HG02852 (cell line): ENCODE data around the gene MAP4K3.
A peak's percentile ranks its signal among the peaks of the same experiment; 100 is the strongest.

ENCODE experiments used
- ATAC-seq: cut with Tn5 transposase; IDR thresholded peaks from one replicate; pipeline ENCODE4 v1.9.1; 2021; ENCODE audit warnings: mild to moderate bottlenecking, moderate library complexity; ENCODE audit not compliant: unreplicated experiment

Gene MAP4K3

GRCh38 chr2:39436592-39437521 is at the start of gene MAP4K3:
MAP4K3 (minus strand) TSS chr2:39437285; CDS start chr2:39436987, 298 bp downstream.
- peak; percentile 74 for ATAC-seq

- ATAC-seq, result no peak
These were observed 49.0 kb upstream of the MAP4K3 start for GRCh38 chr2:39486071-39486470.

GRCh38 chr2:39484620-39485495 is 47.8 kb upstream of the MAP4K3 start:
- ATAC-seq, result no peak

DNA sequence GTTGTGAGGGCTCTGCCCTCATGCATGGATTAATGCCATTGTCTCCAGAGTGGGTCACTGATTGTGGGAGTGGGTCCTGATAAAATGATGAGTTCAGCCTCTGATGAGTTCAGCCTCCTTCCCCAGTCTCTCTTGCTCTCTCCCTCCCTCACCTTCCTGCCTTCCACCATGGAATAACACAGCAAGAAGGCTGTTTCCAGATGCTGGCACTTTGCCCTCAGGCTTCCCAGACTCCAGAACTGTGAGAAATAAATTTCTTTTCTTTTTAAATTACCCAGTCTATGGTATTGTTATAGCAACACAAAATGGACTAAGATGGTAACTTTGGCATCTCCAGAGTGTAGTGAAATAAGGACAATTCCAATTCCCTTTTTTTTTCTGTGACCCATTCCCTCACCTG is 47.1 kb upstream of the MAP4K3 start:
- ATAC-seq, result no peak

DNA sequence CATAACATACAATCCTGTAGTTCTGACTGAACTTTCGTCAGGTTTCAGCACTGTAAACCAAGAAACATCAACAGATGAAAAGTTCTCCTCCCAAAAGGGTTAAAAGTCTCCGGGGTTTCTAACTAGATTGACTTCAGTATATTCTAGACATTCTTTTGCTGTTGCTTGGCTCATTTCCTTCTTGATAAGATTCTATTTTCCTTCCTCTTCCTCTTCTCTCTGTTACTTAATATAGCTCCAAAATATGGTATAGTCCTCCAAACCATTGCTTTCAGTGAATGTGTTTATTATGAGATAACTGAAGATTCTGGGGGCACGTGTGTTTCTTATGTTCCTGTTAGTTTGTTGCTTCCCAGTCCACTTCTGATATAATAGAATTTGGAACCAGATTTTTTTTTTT is 46.4 kb upstream of the MAP4K3 start:
- no peak for ATAC-seq

DNA sequence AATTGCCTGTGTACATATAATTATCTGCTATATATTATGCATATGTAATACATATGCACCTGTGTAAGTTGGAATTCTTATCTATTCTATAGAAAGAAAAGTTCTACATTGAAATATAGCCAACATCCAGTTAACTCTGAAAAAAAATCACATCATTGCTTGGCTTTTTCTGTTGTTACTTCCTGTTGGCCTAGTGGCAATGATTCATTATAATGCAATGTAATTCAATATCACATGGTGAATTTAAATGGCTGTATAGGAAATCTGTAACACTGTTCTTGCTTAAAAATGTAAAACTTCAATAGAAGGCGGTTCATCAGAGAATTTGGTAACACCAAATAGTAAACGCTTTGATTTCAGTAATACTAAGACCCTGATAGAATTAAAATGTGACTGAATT is 44.5 kb upstream of the MAP4K3 start:
- ATAC-seq, result no peak

- ATAC-seq, result no peak
These were observed 42.6 kb upstream of the MAP4K3 start for GRCh38 chr2:39479696-39480095.

- no peak for ATAC-seq
These were observed 42.1 kb upstream of the MAP4K3 start for GRCh38 chr2:39479053-39479670.

- peak; percentile 93 for ATAC-seq
These were observed 39.4 kb upstream of the MAP4K3 start for GRCh38 chr2:39476524-39476923.

DNA sequence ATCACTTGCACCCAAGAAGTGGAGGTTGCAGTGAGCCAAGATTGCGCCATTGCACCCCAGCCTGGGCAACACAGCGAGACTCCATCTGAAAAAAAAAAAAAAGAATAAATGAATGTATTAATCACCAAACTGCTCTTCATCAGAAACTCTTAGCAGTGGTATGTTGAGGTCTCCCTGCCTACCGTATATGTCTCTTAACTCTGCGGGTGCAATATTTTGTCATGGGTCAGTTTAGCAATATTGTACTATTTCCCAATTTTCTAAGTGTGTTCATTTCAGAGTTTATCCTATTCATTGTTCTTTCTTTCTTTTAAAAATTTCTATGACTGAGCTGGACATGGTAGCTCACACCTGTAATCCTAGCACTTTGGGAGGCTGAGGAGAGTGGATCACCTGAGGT is 37.9 kb upstream of the MAP4K3 start:
- no peak for ATAC-seq

GRCh38 chr2:39470580-39470979 is 33.5 kb upstream of the MAP4K3 start:
- ATAC-seq, result peak; percentile 65

DNA sequence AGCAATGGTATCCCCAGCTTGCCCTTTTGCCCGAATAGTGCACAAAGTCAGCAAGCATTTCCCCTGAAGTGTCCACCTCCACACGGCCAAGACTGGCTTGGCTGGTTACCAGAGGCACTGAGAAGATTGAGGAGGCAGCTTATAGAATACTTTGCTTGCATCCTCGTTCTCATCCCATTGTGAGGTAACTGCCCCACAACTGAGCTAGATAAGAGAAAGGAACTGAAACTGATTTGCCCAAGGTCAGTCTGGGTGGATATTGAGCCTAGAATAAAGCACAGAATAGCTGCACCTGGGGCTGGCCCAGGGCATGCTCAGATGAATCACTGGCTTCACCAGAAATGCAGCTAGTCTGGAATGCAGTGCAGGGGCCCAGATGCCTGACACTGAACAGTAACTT is 32.7 kb upstream of the MAP4K3 start:
- peak; percentile 77 for ATAC-seq

- ATAC-seq, result no peak
These were observed 31.7 kb upstream of the MAP4K3 start for GRCh38 chr2:39468579-39469451.

DNA sequence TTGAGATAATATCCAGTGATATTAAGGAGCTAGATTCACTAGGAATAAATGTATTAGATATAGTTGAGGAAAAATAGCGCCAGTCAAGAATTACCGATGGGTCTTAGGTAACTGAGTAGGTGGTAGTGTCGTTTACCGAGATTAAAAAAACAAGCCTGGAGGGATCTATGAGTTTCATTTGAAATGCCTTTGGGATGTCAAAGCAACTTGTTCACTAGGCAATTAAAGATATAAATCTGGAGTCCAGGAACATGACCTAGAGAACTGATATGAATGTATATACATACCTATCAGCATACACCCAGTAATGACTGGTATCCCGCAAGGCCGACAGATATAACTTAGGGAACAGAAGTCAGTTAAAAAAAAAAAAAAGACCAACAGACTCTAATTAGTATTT is 29.2 kb upstream of the MAP4K3 start:
- no peak for ATAC-seq

DNA sequence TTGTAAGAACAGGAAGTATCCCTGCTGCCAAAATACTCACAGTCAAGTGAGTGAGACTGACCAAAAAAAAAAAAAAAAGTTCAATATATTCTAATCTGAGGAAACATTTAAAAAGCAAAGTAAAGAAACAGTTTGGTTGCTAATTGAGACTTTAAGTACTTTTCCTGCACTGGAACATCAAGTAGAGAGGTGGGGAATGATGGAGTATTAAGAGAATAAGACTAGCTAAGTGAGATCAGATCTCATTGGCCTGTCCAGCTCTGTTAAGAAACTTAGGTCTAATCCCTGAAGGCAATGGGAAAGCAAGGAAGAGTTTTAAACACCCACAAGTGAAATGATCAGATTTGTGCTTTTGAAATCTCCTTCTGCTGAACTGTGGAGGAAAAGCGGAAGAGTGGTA is 27.8 kb upstream of the MAP4K3 start:
- no peak for ATAC-seq

GRCh38 chr2:39455826-39456225 is 18.7 kb upstream of the MAP4K3 start:
- no peak for ATAC-seq

GRCh38 chr2:39452396-39452795 is 15.3 kb upstream of the MAP4K3 start:
- no peak for ATAC-seq

DNA sequence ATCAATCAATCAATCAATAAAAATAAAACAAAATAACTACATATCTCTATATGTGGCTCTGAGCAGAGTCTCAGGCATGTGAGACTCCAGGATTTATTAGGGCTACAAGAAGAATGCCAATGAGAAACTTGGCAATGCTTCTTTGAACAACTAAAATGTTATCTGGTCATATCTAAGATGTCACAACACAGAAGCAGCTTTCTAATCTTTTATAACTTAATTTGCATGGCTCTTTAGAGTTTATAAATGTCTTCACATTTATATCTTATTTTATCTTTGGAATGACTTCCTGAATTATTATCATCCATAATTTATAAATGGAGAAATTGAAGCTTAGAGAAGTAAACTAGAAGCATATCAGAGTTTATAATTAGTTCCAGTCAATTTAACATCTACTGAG is 14.9 kb upstream of the MAP4K3 start:
- ATAC-seq, result no peak

GRCh38 chr2:39448169-39448502 is 11.1 kb upstream of the MAP4K3 start:
- no peak for ATAC-seq
